H1 (cell line): ENCODE data around the gene TCN2. TPM values are rescaled to one million over a fixed set of nuclear protein-coding genes. Genes with fewer than 3 reads are reported as not detected.

Experiments used
- EP300 ChIP-seq, 2 experiments: IDR thresholded peaks; 1 replicate in 1 of 2; 2 replicates in 1 of 2; pipeline ENCODE4 v1.6.1; 2011 to 2012; ENCODE audit warnings: low read depth in 2 of 2, low read length in 2 of 2, mild to moderate bottlenecking in 2 of 2, borderline replicate concordance in 1 of 2, inconsistent platforms in 1 of 2, moderate library complexity in 1 of 2
- GTF2F1 ChIP-seq: IDR thresholded peaks from 2 replicates; pipeline ENCODE4 v1.6.1; 2012; ENCODE audit warnings: low read depth, low read length, improper control_type of control experiment, borderline replicate concordance
- JUN ChIP-seq: IDR thresholded peaks from 2 replicates; pipeline ENCODE4 v1.6.1; 2011; ENCODE audit warnings: low read depth, mild to moderate bottlenecking, improper control_type of control experiment, low read length
- KDM4A ChIP-seq: IDR thresholded peaks from one replicate; pipeline ENCODE4 v1.7.1; 2012; ENCODE audit warnings: low read depth, mild to moderate bottlenecking, moderate library complexity, low read length, inconsistent platforms; ENCODE audit not compliant: severe bottlenecking
- KDM5A ChIP-seq: fragments of 200-600 bp; IDR thresholded peaks from 2 replicates; pipeline ENCODE4 v1.7.1; 2012; ENCODE audit warnings: mild to moderate bottlenecking, low read length, inconsistent platforms, mixed read lengths
- PHF8 ChIP-seq: fragments of 200-600 bp; sonication (generic); conservative IDR thresholded peaks from 2 replicates; pipeline ENCODE4 v1.7.1; 2012; ENCODE audit warnings: low read depth, mild to moderate bottlenecking, inconsistent platforms, low read length, moderate library complexity
- SRF ChIP-seq: IDR thresholded peaks from 2 replicates; pipeline ENCODE4 v1.6.1; 2011; ENCODE audit warnings: mild to moderate bottlenecking, low read depth, low read length, moderate library complexity
- TAF1 ChIP-seq: IDR thresholded peaks from 2 replicates; pipeline ENCODE4 v1.6.1; 2011; ENCODE audit warnings: mild to moderate bottlenecking, low read depth, low read length
- polyA plus RNA-seq, 7 experiments: library from polyadenylated mRNA; depleted of rRNA in 3 of 7; stranded (reverse) in 5 of 7; unstranded in 2 of 7; fragments of >200 nt in 5 of 7; fragments of 200-250 nt in 2 of 7; gene quantifications; 1 replicate in 5 of 7; 2 replicates in 1 of 7; 4 replicates in 1 of 7; pipeline versions ENCODE4 v1.2.1 to v1.2.3, GENCODE V29; 2011 to 2013; ENCODE audit warnings: missing spikeins in 2 of 7, mixed read lengths in 2 of 7
- total RNA-seq: library from RNA; stranded (reverse); fragmentation: NEBNext Ultra II Directional; extraction: Animal tissue kit (Norgen Biotek cat#: 25700); gene quantifications from 2 replicates; pipeline ENCODE4 v1.2.1, GENCODE V29; 2021
- TF ChIP-seq, protein P1 (sequence below): fragments of 300-600 bp; sonication (generic); IDR thresholded peaks from 2 replicates; pipeline ENCODE4 v1.7.1; 2012; ENCODE audit warnings: low read length, moderate library complexity, mild to moderate bottlenecking, inconsistent platforms; ENCODE audit not compliant: insufficient replicate concordance
- TF ChIP-seq, protein P2 (sequence below): IDR thresholded peaks from 2 replicates; pipeline ENCODE4 v1.6.1; 2012; ENCODE audit warnings: inconsistent platforms

TCN2 gene
- total and polyA plus RNA-seq, 2 of the 8 experiments (the other 6 are each of a cell fraction or from before 2014, with no cell fraction given) = 30.0 to 87.8 TPM

DNA sequence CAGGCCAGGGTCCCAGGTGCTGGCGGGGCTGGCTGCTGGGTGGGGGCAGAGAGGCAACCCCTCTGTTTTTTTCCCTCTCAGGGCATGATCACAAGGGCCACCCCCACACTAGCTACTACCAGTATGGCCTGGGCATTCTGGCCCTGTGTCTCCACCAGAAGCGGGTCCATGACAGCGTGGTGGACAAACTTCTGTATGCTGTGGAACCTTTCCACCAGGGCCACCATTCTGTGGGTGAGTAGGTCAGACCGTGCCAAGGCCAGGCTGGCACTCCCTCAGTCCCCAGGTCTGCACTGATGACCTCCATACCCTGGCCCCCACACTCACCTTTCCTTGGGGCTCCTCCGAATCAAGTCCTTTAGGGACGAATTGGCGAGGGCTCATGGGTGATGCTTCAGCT, 7.3 kb downstream of the TCN2 start (continued):
- TF ChIP-seq, protein P1, sequence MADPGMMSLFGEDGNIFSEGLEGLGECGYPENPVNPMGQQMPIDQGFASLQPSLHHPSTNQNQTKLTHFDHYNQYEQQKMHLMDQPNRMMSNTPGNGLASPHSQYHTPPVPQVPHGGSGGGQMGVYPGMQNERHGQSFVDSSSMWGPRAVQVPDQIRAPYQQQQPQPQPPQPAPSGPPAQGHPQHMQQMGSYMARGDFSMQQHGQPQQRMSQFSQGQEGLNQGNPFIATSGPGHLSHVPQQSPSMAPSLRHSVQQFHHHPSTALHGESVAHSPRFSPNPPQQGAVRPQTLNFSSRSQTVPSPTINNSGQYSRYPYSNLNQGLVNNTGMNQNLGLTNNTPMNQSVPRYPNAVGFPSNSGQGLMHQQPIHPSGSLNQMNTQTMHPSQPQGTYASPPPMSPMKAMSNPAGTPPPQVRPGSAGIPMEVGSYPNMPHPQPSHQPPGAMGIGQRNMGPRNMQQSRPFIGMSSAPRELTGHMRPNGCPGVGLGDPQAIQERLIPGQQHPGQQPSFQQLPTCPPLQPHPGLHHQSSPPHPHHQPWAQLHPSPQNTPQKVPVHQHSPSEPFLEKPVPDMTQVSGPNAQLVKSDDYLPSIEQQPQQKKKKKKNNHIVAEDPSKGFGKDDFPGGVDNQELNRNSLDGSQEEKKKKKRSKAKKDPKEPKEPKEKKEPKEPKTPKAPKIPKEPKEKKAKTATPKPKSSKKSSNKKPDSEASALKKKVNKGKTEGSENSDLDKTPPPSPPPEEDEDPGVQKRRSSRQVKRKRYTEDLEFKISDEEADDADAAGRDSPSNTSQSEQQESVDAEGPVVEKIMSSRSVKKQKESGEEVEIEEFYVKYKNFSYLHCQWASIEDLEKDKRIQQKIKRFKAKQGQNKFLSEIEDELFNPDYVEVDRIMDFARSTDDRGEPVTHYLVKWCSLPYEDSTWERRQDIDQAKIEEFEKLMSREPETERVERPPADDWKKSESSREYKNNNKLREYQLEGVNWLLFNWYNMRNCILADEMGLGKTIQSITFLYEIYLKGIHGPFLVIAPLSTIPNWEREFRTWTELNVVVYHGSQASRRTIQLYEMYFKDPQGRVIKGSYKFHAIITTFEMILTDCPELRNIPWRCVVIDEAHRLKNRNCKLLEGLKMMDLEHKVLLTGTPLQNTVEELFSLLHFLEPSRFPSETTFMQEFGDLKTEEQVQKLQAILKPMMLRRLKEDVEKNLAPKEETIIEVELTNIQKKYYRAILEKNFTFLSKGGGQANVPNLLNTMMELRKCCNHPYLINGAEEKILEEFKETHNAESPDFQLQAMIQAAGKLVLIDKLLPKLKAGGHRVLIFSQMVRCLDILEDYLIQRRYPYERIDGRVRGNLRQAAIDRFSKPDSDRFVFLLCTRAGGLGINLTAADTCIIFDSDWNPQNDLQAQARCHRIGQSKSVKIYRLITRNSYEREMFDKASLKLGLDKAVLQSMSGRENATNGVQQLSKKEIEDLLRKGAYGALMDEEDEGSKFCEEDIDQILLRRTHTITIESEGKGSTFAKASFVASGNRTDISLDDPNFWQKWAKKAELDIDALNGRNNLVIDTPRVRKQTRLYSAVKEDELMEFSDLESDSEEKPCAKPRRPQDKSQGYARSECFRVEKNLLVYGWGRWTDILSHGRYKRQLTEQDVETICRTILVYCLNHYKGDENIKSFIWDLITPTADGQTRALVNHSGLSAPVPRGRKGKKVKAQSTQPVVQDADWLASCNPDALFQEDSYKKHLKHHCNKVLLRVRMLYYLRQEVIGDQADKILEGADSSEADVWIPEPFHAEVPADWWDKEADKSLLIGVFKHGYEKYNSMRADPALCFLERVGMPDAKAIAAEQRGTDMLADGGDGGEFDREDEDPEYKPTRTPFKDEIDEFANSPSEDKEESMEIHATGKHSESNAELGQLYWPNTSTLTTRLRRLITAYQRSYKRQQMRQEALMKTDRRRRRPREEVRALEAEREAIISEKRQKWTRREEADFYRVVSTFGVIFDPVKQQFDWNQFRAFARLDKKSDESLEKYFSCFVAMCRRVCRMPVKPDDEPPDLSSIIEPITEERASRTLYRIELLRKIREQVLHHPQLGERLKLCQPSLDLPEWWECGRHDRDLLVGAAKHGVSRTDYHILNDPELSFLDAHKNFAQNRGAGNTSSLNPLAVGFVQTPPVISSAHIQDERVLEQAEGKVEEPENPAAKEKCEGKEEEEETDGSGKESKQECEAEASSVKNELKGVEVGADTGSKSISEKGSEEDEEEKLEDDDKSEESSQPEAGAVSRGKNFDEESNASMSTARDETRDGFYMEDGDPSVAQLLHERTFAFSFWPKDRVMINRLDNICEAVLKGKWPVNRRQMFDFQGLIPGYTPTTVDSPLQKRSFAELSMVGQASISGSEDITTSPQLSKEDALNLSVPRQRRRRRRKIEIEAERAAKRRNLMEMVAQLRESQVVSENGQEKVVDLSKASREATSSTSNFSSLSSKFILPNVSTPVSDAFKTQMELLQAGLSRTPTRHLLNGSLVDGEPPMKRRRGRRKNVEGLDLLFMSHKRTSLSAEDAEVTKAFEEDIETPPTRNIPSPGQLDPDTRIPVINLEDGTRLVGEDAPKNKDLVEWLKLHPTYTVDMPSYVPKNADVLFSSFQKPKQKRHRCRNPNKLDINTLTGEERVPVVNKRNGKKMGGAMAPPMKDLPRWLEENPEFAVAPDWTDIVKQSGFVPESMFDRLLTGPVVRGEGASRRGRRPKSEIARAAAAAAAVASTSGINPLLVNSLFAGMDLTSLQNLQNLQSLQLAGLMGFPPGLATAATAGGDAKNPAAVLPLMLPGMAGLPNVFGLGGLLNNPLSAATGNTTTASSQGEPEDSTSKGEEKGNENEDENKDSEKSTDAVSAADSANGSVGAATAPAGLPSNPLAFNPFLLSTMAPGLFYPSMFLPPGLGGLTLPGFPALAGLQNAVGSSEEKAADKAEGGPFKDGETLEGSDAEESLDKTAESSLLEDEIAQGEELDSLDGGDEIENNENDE = no peak
- TF ChIP-seq KDM4A (no peak), PHF8 (no peak), KDM5A (no peak), TAF1 (no peak), JUN (no peak), GTF2F1 (no peak), SRF (no peak), EP300 (IDR thresholded peaks at IDR 0.05; ENCODE audit: borderline replicate concordance in 1 of 2, low read depth in 2 of 2, low read length in 2 of 2) (no peak)
- TF ChIP-seq, protein P2, sequence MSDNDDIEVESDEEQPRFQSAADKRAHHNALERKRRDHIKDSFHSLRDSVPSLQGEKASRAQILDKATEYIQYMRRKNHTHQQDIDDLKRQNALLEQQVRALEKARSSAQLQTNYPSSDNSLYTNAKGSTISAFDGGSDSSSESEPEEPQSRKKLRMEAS = no peak
